ENCODE measurements around the gene EEIG1.

EEIG1 gene

GRCh38 chr9:127974769-127975261 lies 6.0 kb downstream of the EEIG1 start:
- DNase-seq (ENCODE audit: low read depth in 3 of 3) = no peak

DNA sequence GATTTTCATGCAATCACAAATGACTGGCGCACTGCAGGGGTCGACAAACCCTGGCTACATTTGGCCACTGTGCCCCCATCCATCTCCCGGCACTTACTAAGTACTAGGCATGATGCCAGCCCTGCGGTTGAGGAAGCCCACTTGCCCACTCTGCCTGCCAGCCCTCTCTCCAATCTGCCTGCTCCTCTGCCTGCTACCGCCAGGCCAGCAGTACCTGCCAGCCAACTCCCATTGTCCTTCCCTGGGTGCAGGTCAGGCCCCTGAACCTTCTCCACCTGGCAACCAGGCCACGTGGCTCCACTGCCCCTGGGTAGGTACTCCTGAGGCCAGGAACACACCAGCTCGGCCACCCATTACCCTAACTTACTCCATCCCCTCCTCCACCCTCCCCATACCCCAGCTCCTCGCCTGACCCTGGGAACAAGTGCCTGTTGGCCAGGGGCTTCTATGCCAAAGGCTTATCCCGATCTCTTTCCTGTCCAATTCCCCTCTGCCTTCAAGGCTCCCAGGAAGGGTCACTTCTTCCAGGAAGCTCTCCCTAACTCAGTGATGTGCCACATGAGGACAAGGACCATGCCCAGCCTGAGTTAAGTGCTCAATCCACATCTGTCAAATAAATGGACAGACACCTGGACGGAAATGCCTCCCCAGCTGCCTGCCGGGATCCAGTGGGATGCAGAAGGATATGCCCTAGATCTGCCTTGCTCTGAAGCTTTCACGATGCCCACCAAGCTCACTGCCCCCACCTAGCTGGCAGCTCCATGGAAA lies 6.6 kb downstream of the EEIG1 start:
- no peak for DNase-seq (ENCODE audit: low read depth in 3 of 3)

DNA sequence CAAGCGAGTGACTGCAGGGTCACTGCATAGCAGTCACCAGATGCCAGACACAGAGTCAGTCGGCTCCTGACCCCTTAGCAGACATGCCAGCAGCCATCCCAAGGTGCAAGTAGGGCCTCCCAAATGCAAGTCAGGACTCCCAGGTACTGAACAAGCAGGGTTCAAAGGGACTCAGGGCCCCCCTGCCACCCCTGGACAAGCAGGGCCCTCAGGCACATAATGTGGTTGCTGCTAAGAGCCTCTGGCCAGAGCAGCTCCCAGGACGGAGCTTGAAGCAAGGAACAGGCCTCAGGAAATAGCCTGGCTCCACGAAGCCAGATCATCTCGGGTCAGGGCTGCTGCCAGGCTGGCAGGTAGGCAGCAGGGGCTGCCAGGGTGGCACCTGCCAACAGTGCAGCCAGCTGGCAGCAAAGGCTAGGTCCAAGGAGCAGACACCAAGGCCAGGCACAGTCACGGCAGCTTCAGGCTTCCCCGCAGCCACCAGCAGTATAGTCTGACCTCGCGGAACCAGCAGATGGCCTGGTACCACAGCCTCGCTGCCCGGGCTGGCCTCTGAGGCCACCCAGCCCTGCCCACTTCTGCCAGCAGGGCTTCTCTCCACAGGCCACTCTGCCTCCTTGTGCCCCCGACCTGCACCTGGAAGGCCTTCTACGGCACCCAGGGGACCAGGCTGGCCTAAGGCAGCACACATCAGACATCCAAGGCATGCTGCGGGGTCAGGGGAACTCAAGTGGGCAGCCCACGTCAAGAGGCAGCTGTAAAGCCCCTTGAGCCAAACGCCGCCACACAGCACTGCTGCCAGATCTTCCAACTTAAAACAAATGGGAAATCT lies 7.4 kb downstream of the EEIG1 start:
- DNase-seq (ENCODE audit: low read depth in 3 of 3) = no peak

DNA sequence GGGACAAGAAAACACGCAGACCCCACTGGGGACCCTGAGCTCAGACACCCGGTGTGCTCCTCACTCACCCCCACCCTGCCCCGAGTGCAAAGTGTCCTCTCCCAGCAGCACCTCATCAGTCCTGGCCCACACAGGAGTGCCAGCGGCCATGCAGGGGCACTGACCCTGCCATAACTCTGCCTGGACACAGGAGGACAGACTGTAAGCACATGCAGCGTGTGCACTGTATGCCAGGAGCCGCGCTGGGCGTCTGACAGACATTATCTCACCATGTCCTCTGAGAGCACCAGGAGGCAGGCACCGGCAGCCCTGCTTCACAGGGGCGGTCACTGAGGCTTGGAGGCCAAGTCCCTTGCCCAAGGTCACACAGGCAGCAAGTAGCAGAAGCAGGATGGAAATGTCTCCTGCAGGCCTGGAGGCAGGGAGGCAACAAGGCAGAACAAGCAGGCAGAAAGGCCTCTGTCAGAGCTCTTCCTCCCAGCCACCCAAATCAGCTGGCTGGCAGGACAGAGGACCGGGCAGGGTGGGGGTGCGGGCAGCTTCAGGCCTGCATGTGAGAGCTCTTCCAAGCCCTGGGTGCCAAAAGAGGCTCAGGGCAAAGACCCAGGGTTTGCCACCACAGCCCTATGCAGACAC lies 8.4 kb downstream of the EEIG1 start:
- no peak for DNase-seq (ENCODE audit: low read depth in 3 of 3)

DNA sequence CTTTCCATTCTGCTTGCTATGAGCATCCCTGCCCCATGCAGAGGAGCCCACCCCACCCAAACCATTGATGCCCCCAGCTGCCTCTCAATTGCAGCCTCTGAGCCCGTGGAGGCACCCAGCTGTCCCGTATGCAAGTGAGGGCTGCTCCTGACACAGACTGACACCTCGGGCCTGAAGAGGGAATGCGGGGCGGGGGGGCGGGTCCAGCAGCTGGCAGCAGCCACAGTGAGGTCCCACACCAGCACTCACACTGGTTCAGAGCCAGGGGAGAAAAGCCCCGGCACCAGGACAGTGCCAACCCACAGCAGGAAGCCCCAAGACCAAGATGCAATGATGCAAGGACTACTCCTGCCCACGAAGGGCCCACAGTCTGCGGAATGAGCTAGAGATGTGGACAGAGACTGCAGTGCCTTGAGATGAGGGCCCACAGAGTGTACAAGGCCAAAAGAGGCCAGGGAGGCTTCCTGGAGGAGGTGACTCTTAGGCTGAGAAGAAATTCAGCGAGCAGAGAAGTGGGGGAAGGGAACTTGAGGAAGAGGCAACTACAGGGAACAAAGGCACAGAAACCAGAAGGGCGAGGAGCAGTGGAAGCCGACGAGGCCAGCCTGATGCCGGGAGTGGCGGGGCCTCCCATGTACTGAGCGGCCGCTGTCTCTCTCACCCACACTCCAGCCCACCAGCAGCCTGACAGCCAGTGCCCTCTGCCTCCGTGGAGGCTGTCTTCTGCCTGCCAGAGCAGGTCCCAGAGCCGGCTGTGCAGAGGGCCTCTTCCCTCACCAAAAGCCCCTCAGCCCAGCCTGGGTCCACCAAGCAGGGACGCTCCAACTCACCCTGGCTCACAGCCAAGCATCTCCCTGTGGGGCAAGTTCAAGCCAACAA lies 9.2 kb downstream of the EEIG1 start:
- no peak for DNase-seq (ENCODE audit: low read depth in 3 of 3)

DNA sequence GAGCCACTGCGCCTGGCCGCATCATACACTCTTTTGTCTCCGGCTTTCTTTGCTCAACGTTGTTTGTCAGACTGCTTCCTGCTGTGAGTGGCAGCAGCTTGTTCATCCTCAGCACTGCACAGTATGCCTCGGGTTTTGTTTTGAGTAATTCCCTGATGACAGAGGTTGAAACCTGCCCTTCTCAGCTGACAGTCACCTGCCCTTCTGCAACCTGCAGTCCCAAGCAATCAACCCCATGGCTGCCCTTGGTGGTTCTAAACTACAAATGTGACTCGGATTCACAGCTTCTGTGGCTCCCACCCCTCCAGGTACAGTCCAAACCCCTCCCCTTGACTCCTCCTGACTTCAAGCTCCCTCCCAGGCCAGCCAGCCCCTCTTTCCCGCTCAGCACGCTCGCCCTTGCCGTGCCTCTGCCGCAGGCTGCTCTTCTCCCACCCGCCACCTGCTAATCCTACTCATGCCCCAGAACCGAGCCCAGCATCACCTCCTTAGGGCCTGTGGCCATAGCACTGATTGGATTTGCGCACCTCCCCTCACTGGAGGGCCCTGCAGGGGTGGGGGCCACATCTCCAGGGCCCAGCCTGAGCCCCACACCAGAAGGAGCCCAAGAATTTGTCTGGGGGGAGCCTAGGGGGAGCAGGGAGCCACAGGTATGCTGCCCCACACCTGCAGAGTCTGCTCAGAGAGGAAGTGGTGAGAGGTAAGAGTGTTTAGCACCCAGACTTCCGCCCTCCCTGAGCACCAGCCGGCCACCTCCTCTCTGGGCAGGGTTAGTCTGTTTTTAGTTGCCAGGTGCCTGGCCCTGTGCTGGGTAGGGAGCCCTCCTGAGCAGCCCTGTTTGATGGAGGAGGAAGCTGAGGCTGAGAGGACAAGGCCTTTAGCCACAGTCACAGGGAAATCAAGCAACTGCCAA lies 10.1 kb downstream of the EEIG1 start:
- DNase-seq (ENCODE audit: low read depth in 3 of 3) = peak; percentile 55 to 74 (median 58)

DNA sequence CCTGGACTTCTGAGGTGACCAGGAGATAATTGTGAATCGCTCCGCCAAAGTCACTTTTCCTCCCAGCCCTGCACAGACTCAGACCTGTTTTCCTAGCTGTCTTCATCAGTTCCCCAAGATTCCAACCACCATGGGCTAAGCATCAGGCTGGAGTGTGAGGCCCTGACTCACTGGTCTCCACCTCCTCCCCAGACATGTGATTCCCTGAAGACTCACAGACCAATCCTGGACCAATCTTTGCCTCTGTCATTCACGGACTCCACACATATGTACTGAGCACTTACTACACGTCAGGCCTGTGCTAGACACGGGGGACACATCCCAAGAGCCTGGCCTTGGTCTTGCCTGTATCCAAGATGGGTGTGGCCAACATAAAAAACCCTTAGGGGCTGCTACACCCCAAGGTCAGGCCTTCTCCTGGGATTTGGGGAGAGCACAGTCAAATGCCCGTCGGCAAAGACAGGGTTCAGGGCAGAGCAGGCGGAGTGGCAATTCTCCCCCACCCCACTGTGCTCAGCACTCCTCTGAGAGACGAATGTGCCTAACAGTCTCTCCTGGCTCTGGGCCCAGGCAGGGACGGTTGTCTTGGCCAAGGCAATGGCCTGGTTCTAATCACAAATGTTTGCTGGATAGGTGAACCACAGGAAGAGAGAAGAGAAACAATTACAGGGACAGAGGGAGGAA lies 11.9 kb downstream of the EEIG1 start:
- no peak for DNase-seq (ENCODE audit: low read depth in 3 of 3)

DNA sequence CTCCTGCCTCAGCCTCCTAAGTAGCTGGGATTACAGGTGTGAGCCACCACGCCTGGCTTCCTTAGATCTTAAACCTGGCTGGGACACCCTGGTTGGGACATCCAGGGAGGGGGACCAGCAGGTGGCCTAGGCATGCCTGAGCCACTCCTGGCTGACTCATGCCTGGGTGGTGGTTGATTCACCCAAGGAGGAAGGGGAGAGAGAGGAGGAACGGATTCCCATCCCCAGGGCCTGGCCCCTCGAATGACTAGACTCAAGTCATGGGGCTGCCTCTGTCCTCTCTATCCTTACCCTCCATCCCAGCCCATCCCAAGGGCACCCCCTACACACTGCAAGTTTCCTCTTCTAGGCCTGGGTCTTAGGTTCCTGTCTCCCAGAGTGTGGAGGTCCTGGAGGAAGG lies 12.7 kb downstream of the EEIG1 start:
- DNase-seq (ENCODE audit: low read depth in 3 of 3) = no peak

- DNase-seq (ENCODE audit: low read depth in 3 of 3) = no peak
These were observed 13.5 kb downstream of the EEIG1 start for GRCh38 chr9:127967151-127967809.

- DNase-seq (ENCODE audit: low read depth in 3 of 3) = no peak
These were observed 14.2 kb downstream of the EEIG1 start for GRCh38 chr9:127966416-127967150.

- DNase-seq (ENCODE audit: low read depth in 3 of 3) = no peak
These were observed 14.8 kb downstream of the EEIG1 start for GRCh38 chr9:127965953-127966352.

- no peak for DNase-seq (ENCODE audit: low read depth in 3 of 3)
These were observed 17.3 kb downstream of the EEIG1 start for GRCh38 chr9:127963359-127964064.

DNA sequence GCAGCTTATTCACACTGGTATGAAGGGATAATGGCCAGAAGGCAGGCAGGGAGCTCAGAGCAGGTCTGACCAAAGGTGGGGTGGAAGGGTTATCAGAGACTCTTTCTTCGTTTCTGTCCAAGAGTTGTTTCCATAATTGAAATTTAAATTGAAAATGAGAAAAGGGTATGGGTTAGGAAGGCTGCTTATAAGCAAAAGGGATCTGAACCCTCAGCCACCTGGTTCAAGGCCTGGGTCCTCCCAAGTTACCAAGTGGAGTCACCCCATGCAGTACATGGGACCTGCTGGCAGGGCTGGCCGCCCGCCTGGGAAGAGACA lies 17.8 kb downstream of the EEIG1 start:
- no peak for DNase-seq (ENCODE audit: low read depth in 3 of 3)

DNA sequence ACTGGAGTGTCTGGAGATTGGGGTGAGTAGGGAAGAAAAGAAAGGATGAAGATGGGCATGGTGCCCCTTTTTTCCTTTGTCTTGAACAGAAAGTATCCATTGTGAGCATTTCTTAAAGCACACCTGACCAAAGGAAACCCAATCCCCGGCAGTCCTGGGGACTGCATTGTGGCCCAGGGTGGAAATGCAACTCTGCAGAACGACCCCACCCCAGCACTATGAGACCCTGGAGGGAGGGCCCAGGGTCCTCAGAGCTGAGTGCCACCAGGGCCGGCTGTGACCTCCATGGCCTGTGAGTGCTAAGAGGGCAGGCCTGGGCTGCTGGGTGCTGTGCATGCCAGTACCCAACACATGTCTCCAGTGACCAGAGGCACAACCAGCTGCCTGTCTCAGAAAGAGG lies 18.5 kb downstream of the EEIG1 start:
- DNase-seq (ENCODE audit: low read depth in 3 of 3) = no peak

GRCh38 chr9:127961613-127962155 lies 19.1 kb downstream of the EEIG1 start:
- no peak for DNase-seq (ENCODE audit: low read depth in 3 of 3)

GRCh38 chr9:127961155-127961490 lies 19.7 kb downstream of the EEIG1 start:
- no peak for DNase-seq (ENCODE audit: low read depth in 3 of 3)

DNA sequence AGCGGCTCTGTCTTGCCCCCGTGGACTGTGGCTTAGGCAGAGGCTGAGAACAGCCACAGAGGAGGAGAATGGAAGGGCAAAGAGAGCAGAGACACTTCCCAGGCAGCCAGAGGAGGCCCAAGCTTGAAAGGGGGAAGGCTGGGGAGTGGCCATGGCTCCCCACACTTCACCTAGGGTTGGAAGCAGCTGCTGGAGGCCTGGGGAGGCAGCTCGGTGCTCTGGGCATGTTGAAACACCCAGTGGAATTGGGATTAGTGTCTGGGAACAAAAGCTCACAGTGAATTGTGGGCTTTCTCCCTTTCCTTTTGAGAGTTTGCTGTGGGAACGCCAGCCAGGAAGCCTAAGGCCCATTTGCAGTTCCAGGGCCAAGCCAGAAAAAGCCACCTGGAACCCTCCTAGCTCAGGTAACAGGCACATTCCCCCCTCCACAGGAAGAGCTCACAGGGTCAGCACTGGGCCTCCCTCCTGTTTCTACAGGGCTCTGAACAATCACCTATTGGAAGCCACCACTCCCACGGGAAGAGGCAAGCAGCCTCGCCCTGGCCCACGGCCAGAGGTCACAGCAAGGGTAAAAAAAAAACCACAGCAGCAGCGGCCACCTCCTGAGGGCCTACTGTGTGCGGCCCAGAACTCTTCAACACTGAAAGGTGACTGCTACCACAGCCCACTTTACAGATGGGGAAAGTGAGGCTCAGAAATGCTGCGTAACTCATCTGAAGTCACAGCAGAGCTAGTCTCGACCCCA lies 20.2 kb downstream of the EEIG1 start:
- no peak for DNase-seq (ENCODE audit: low read depth in 3 of 3)
